Calu3 (cell line): ENCODE data around the gene RELB. TPM values are rescaled to one million over a fixed set of nuclear protein-coding genes. Genes with fewer than 3 reads are reported as not detected.

Experiments used
- BruUV-seq: library from RNA; stranded (reverse); fragments of 400-500 nt; replicated peaks from 2 replicates; lab custom pipeline; 2021; lab: Mats Ljungman, UMichigan
- CTCF ChIA-PET: fragments of 300-600 bp; sonication (Branson Sonifier 250); formaldehyde crosslinking; loops from one replicate; lab custom pipeline; 2022; ENCODE audit warnings: antibody characterized with exemption; lab: Charles Lee
- DNase-seq: peaks from one replicate; pipeline ENCODE4 v3.0.0; 2022
- H3K27ac Mint-ChIP-seq: one replicate; pipeline ENCODE4 v1.8.0; 2022; ENCODE audit warnings: mixed read lengths; ENCODE audit not compliant: unreplicated experiment
- H3K27me3 Mint-ChIP-seq: one replicate; pipeline ENCODE4 v1.8.0; 2022; ENCODE audit warnings: mixed read lengths; ENCODE audit not compliant: unreplicated experiment
- H3K36me3 Mint-ChIP-seq: one replicate; pipeline ENCODE4 v1.8.0; 2022; ENCODE audit warnings: mild to moderate bottlenecking, moderate library complexity, mixed read lengths; ENCODE audit not compliant: insufficient read depth, unreplicated experiment
- H3K4me1 Mint-ChIP-seq: one replicate; pipeline ENCODE4 v1.8.0; 2022; ENCODE audit warnings: mild to moderate bottlenecking, low read depth, mixed read lengths; ENCODE audit not compliant: unreplicated experiment
- H3K4me3 Mint-ChIP-seq: one replicate; pipeline ENCODE4 v1.8.0; 2022; ENCODE audit warnings: mild to moderate bottlenecking, low read depth, moderate library complexity, mixed read lengths; ENCODE audit not compliant: unreplicated experiment
- H3K9me3 Mint-ChIP-seq: one replicate; pipeline ENCODE4 v1.8.0; 2022; ENCODE audit warnings: low read depth, mixed read lengths; ENCODE audit not compliant: unreplicated experiment
- intact Hi-C: fragments of 100-400 bp; cut with micrococcal nuclease; formaldehyde crosslinking; loops from one replicate; pipeline ENCODE4 v1.10.0; 2022; ENCODE audit not compliant: unreplicated experiment
- total RNA-seq: library from RNA; stranded (reverse); gene quantifications from 2 replicates; pipeline ENCODE4 v1.2.3, GENCODE V29; 2022
- TF ChIP-seq, protein P1 (sequence below): fragments of 200-600 bp; IDR thresholded peaks from one replicate; pipeline ENCODE4 v1.8.0; 2022; ENCODE audit warnings: antibody characterized with exemption; ENCODE audit not compliant: unreplicated experiment

Gene RELB
- total RNA-seq, 1 experiment from 2014 or later, result 44.5 TPM

GRCh38 chr19:45040059-45040771 is 39.0 kb downstream of the RELB start:
- Mint-ChIP-seq H3K9me3 (no peaks in the 10 kb centered on the region), H3K27me3 (no peaks in the 10 kb centered on the region), H3K27ac (peak overlapping the region; percentile 91), H3K4me1 (peaks cover 28% of the 10 kb centered on the region), H3K4me3 (peak overlapping the region; percentile 86), H3K36me3 (peaks cover 77% of the 10 kb centered on the region)
- TSS peak; percentile 39 for BruUV-seq
- no peak for DNase-seq
- CTCF ChIA-PET, result interaction anchor here (0.7 to 2.0 kb wide), 3 partner anchors 12 to 26 kb away, joined by 3 to 12 read pairs (median 3); no protein-coding TSS in a partner anchor
- TF ChIP-seq, protein P1, sequence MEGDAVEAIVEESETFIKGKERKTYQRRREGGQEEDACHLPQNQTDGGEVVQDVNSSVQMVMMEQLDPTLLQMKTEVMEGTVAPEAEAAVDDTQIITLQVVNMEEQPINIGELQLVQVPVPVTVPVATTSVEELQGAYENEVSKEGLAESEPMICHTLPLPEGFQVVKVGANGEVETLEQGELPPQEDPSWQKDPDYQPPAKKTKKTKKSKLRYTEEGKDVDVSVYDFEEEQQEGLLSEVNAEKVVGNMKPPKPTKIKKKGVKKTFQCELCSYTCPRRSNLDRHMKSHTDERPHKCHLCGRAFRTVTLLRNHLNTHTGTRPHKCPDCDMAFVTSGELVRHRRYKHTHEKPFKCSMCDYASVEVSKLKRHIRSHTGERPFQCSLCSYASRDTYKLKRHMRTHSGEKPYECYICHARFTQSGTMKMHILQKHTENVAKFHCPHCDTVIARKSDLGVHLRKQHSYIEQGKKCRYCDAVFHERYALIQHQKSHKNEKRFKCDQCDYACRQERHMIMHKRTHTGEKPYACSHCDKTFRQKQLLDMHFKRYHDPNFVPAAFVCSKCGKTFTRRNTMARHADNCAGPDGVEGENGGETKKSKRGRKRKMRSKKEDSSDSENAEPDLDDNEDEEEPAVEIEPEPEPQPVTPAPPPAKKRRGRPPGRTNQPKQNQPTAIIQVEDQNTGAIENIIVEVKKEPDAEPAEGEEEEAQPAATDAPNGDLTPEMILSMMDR, result no peak
- intact Hi-C loops, result no loop called here

DNA sequence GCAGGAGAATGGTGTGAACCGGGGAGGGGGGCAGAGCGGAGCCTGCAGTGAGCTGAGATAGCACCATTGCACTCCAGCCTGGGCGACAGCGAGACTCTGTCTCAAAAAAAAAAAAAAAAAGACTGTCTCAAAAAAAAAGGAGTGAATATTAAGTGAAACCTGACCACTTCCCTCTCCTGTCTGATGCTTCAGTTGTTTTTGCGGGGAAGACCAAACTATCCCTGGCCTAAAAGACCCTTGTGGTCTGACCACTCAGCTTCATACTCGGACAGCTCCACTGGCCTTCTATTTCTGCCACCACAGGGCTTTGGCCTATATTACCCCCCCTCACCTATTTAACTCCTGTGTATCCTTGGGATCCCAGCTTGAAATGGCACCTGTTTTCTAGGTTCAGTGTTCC is 39.9 kb downstream of the RELB start:
- intact Hi-C loops, result no loop called here
- CTCF ChIA-PET, result interaction anchor here (0.7 kb wide), 1 partner anchor 25 kb away, joined by 3 read pairs; no protein-coding TSS in a partner anchor

GRCh38 chr19:45045671-45046353 is 44.5 kb downstream of the RELB start:
- no peak for DNase-seq
- peaks cover 13% of the 10 kb centered on the region for H3K4me1 Mint-ChIP-seq
- no peaks in the 10 kb centered on the region for H3K9me3 Mint-ChIP-seq
- H3K36me3 Mint-ChIP-seq, result peaks cover 54% of the 10 kb centered on the region
- H3K27ac Mint-ChIP-seq, result no peak overlapping the region
- H3K4me3 Mint-ChIP-seq, result no peak overlapping the region
- TF ChIP-seq, protein P1, result no peak
- intact Hi-C loops, result no loop called here
- BruUV-seq, result no TSS peak
- H3K27me3 Mint-ChIP-seq, result no peaks in the 10 kb centered on the region
- CTCF ChIA-PET, result interaction anchor here (1.2 kb wide), 1 partner anchor 14 kb away, joined by 3 read pairs; no protein-coding TSS in a partner anchor

More for the DNA sequence above, 39.9 kb downstream of the RELB start:
- peak overlapping the region; percentile 6 for H3K27ac Mint-ChIP-seq
- H3K36me3 Mint-ChIP-seq, result peaks cover 79% of the 10 kb centered on the region
- no peaks in the 10 kb centered on the region for H3K9me3 Mint-ChIP-seq
- no peaks in the 10 kb centered on the region for H3K27me3 Mint-ChIP-seq
- DNase-seq, result no peak
- H3K4me1 Mint-ChIP-seq, result peaks cover 28% of the 10 kb centered on the region
- H3K4me3 Mint-ChIP-seq, result peak overlapping the region; percentile 24
- TF ChIP-seq, protein P1, result no peak
- no TSS peak for BruUV-seq

GRCh38 chr19:45046355-45046754 is 45.1 kb downstream of the RELB start:
- peaks cover 50% of the 10 kb centered on the region for H3K36me3 Mint-ChIP-seq
- no peak overlapping the region for H3K4me3 Mint-ChIP-seq
- BruUV-seq, result no TSS peak
- CTCF ChIA-PET, result interaction anchor here (1.2 kb wide), 1 partner anchor 13 kb away, joined by 3 read pairs; no protein-coding TSS in a partner anchor
- no peak for DNase-seq
- intact Hi-C loops, result no loop called here
- H3K9me3 Mint-ChIP-seq, result no peaks in the 10 kb centered on the region
- H3K27ac Mint-ChIP-seq, result no peak overlapping the region
- no peaks in the 10 kb centered on the region for H3K27me3 Mint-ChIP-seq
- peaks cover 8% of the 10 kb centered on the region for H3K4me1 Mint-ChIP-seq
- TF ChIP-seq, protein P1, result no peak
